NT2/D1 (cell line): Measurements from ENCODE around the gene RGS3.
A peak's percentile ranks its signal among the peaks of the same experiment; 100 is the strongest.

Experiments used
- DNase-seq: peaks from one replicate; pipeline ENCODE4 v3.0.0-alpha.2; 2011; ENCODE audit warnings: low read depth, low spot score
- H3K27me3 ChIP-seq: 2 replicates; pipeline ENCODE4 v1.6.0; 2011; ENCODE audit warnings: mild to moderate bottlenecking; ENCODE audit not compliant: insufficient read length, insufficient read depth
- H3K36me3 ChIP-seq: 2 replicates; pipeline ENCODE4 v1.6.1; 2011; ENCODE audit warnings: mild to moderate bottlenecking, low read length, mixed read lengths; ENCODE audit not compliant: insufficient read depth, insufficient read length
- H3K4me1 ChIP-seq: 2 replicates; pipeline ENCODE4 v1.5.1; 2011; ENCODE audit not compliant: insufficient read depth, insufficient read length
- H3K4me3 ChIP-seq: 2 replicates; pipeline ENCODE4 v1.5.1; 2011; ENCODE audit warnings: low read depth; ENCODE audit not compliant: insufficient read length
- H3K9ac ChIP-seq: 2 replicates; pipeline ENCODE4 v1.6.0; 2011; ENCODE audit warnings: low read depth; ENCODE audit not compliant: insufficient read length
- H3K9me3 ChIP-seq: 2 replicates; pipeline ENCODE4 v1.5.1; 2011; ENCODE audit warnings: mild to moderate bottlenecking, low read length; ENCODE audit not compliant: insufficient read depth
- SUZ12 ChIP-seq: IDR thresholded peaks from 2 replicates; pipeline ENCODE4 v1.6.1; 2011; ENCODE audit not compliant: insufficient read length, insufficient read depth; ENCODE audit errors: extremely low read depth
- YY1 ChIP-seq: IDR thresholded peaks from 2 replicates; pipeline ENCODE4 v1.6.1; 2011; ENCODE audit not compliant: insufficient read length, insufficient read depth
- ZNF274 ChIP-seq: IDR thresholded peaks from 2 replicates; pipeline ENCODE4 v1.6.1; 2011; ENCODE audit warnings: mild to moderate bottlenecking, low read depth, low read length

The RGS3 gene

GRCh38 chr9:113533335-113534225 lies 70.1 kb downstream of the RGS3 start:
- H3K36me3 ChIP-seq: peaks cover 19% of the 10 kb centered on the region
- no peaks in the 10 kb centered on the region for H3K27me3 ChIP-seq
- TF ChIP-seq YY1 (no peak), ZNF274 (no peak), SUZ12 (no peak)
- H3K4me1 ChIP-seq: peaks cover 13% of the 10 kb centered on the region
- no peak for DNase-seq
- no peak overlapping the region for H3K4me3 ChIP-seq
- H3K9me3 ChIP-seq: no peaks in the 10 kb centered on the region
- no peak overlapping the region for H3K9ac ChIP-seq

- H3K4me1 ChIP-seq: peaks cover 13% of the 10 kb centered on the region
- peaks cover 15% of the 10 kb centered on the region for H3K36me3 ChIP-seq
- no peak for DNase-seq
- H3K9me3 ChIP-seq: no peaks in the 10 kb centered on the region
- no peak overlapping the region for H3K4me3 ChIP-seq
- no peaks in the 10 kb centered on the region for H3K27me3 ChIP-seq
- peak overlapping the region; percentile 9 for H3K9ac ChIP-seq
- TF ChIP-seq SUZ12: no peak
- no peak for TF ChIP-seq YY1
- TF ChIP-seq ZNF274: no peak
Measured at GRCh38 chr9:113535756-113536155, 72.2 kb downstream of the RGS3 start.

GRCh38 chr9:113536166-113536482 lies 72.6 kb downstream of the RGS3 start:
- Histone ChIP-seq H3K27me3 (no peaks in the 10 kb centered on the region), H3K9ac (no peak overlapping the region), H3K4me1 (peaks cover 13% of the 10 kb centered on the region), H3K9me3 (no peaks in the 10 kb centered on the region), H3K4me3 (no peak overlapping the region), H3K36me3 (peaks cover 12% of the 10 kb centered on the region)
- TF ChIP-seq YY1: no peak
- TF ChIP-seq SUZ12: no peak
- TF ChIP-seq ZNF274: no peak
- no peak for DNase-seq

GRCh38 chr9:113536483-113537228 lies 73.1 kb downstream of the RGS3 start:
- H3K9ac ChIP-seq: peak overlapping the region; percentile 62
- no peak for TF ChIP-seq SUZ12
- H3K27me3 ChIP-seq: no peaks in the 10 kb centered on the region
- H3K4me3 ChIP-seq: no peak overlapping the region
- H3K36me3 ChIP-seq: peaks cover 10% of the 10 kb centered on the region
- H3K4me1 ChIP-seq: peaks cover 13% of the 10 kb centered on the region
- H3K9me3 ChIP-seq: no peaks in the 10 kb centered on the region
- DNase-seq: no peak

- Histone ChIP-seq H3K9ac (no peak overlapping the region), H3K36me3 (peaks cover 10% of the 10 kb centered on the region), H3K27me3 (no peaks in the 10 kb centered on the region), H3K9me3 (no peaks in the 10 kb centered on the region), H3K4me1 (peaks cover 13% of the 10 kb centered on the region), H3K4me3 (no peak overlapping the region)
- TF ChIP-seq SUZ12 (no peak), ZNF274 (no peak), YY1 (no peak)
- DNase-seq: no peak
Measured at GRCh38 chr9:113537229-113537810, 73.8 kb downstream of the RGS3 start.

DNA sequence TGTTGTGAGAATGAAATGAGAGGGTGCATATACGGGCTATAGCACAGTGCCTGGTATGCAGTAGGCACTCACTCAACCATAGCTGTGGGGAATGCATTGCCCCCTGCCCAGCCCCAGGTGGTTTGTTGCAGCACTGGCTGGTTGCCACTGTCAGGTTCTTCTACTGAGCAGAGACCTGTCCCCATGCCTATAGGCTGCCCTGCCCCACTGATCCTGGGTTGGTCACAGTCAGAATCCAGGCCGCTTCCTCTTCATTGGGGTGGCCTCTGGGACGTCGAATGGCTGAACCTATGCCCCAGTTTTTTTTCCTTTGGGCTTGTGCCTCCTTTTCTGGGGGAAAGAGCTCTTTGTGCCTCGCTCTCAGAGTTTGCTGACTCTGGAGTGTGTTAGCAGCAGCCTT lies 74.6 kb downstream of the RGS3 start:
- TF ChIP-seq SUZ12 (no peak), ZNF274 (no peak), YY1 (no peak)
- DNase-seq: no peak
- Histone ChIP-seq H3K36me3 (peaks cover 10% of the 10 kb centered on the region), H3K4me1 (peaks cover 18% of the 10 kb centered on the region), H3K9me3 (no peaks in the 10 kb centered on the region), H3K4me3 (no peak overlapping the region), H3K27me3 (no peaks in the 10 kb centered on the region), H3K9ac (no peak overlapping the region)
